ENCODE data around the gene ATP8B3. TPM values are rescaled to one million over a fixed set of nuclear protein-coding genes. Genes with fewer than 3 reads are reported as not detected.
A peak's percentile ranks its signal among the peaks of the same experiment; 100 is the strongest.

The ATP8B3 gene
- total and polyA plus RNA-seq, 10 donors = 1.9 to 10.1 (median 5.6) TPM

DNA sequence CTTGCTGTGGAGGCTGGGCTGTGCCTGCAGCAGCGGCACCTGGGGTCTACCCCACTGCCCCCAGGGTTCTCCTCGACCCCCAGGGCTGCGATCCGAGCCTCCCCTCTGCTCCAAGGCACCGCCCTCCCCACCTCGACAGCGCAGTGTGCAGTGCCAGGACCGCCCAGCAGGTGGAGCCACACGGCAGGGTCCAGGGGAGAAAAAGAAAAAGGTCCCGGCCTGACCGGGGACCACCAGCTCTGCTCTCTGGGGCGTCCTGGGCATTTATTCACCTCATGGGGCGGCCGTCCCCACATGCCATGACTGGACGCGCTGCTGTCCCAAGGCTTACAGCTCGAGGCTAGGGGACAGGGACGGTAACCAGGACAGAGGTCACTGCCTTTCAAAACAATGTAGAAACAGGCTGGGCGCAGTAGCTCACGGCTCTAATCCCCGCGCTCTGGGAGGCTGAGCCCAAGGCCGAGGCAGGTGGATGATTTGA, 25.6 kb upstream of the ATP8B3 start:
- WGBS, 5 donors = 39 to 54% (median 44%) methylated on average over 16 to 23 of the region's 23 CpGs
- peak overlapping the region in 2 of 8 donors; percentile 6 to 35 for H3K4me3 ChIP-seq
- peaks cover 0 to 67% (median 0%) of the 10 kb centered on the region in 6 donors for H3K36me3 ChIP-seq
- H3K4me1 ChIP-seq = peaks cover 52 to 100% (median 96%) of the 10 kb centered on the region in 6 donors
- intact Hi-C loops (cut with DNase I; ENCODE audit: low total_unique reads) = no loop called here
- DNase-seq = no peak
- H3K9me3 ChIP-seq = no peaks in the 10 kb centered on the region
- H3K27ac ChIP-seq = peak overlapping the region in 7 of 8 donors; percentile 20 to 100 (median 78)
- TF ChIP-seq, protein P1, sequence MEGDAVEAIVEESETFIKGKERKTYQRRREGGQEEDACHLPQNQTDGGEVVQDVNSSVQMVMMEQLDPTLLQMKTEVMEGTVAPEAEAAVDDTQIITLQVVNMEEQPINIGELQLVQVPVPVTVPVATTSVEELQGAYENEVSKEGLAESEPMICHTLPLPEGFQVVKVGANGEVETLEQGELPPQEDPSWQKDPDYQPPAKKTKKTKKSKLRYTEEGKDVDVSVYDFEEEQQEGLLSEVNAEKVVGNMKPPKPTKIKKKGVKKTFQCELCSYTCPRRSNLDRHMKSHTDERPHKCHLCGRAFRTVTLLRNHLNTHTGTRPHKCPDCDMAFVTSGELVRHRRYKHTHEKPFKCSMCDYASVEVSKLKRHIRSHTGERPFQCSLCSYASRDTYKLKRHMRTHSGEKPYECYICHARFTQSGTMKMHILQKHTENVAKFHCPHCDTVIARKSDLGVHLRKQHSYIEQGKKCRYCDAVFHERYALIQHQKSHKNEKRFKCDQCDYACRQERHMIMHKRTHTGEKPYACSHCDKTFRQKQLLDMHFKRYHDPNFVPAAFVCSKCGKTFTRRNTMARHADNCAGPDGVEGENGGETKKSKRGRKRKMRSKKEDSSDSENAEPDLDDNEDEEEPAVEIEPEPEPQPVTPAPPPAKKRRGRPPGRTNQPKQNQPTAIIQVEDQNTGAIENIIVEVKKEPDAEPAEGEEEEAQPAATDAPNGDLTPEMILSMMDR (IDR thresholded peaks at IDR 0.05 in 8 of 11, conservative IDR thresholded peaks at IDR 0.05 in 3 of 11) = peak; percentile 72 to 96 (median 92)
- TF ChIP-seq POLR2AphosphoS5 (IDR thresholded peaks at IDR 0.05) = peak in 2 of 3 donors; percentile 65 to 74
- TF ChIP-seq POLR2A (IDR thresholded peaks at IDR 0.05) = no peak
- no peaks in the 10 kb centered on the region for H3K27me3 ChIP-seq (replicated peaks in 1 of 7)

DNA sequence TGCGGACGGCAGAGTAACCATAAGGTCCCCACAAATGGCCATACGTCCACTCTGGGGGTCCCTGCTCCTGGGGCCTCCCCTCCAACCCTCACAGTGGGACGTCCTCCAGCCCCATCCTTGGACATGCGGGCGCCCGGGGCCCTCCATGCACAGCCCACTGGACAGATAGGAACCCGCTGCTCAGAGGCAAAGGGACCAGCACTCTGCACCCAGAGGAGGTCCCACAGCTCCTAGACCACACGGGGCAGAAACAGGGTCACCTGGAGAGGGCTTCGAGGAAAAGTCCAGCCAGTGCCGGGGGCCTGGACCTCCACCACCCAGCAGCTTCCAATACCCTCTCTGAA, 25.1 kb upstream of the ATP8B3 start:
- Histone ChIP-seq H3K27ac (peak overlapping the region in 5 of 8 donors; percentile 20 to 100 (median 99)), H3K9me3 (no peaks in the 10 kb centered on the region), H3K36me3 (peaks cover 0 to 66% (median 1%) of the 10 kb centered on the region in 6 donors), H3K27me3 (replicated peaks in 1 of 7) (no peaks in the 10 kb centered on the region), H3K4me1 (peaks cover 48 to 100% (median 93%) of the 10 kb centered on the region in 6 donors), H3K4me3 (peak overlapping the region in 1 of 8 donors; percentile 35)
- no peak for TF ChIP-seq POLR2AphosphoS5 (IDR thresholded peaks at IDR 0.05)
- TF ChIP-seq POLR2A (IDR thresholded peaks at IDR 0.05) = no peak
- TF ChIP-seq, protein P1 (IDR thresholded peaks at IDR 0.05 in 8 of 11, conservative IDR thresholded peaks at IDR 0.05 in 3 of 11) = no peak
- 73 to 81% (median 76%) methylated on average over 11 of the region's 11 CpGs; no CpG with 5 or more reads in 1 of the 5 donors for WGBS, 5 donors
- no peak for DNase-seq
- intact Hi-C loops (cut with DNase I; ENCODE audit: low total_unique reads) = no loop called here

DNA sequence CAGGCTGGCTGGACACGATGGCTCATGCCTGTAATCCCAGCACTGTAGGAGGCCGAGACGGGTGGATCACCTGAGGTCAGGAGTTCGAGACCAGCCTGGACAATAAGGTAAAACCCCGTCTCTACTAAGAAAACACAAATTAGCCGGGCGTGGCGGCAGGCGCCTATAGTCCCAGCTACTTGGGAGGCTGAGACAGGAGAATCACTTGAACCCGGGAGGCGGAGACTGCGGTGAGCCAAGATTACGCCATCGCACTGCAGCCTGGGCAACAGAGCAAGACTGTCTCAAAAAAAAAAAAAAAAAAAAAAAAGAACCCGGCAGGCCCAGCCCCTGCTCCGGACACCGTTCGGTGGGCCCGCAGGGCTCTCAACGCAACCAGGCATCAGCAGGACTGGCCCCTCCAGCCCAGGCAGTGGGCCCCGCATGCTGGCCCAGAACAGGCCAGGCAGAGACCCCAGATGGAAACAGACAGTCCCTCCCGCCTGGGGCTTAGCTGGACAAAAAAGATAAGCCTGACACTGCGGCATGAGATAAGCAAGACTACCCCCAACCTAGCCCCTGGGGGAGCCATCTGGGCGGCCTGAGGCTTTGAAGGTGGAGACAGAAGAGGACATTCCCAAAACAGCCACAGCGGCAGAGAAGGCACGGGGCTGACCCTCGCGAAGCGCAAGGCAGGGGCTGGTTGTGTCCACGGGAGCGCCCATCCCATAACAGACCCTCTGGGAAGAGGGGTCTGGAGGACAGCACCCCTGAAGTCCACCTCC, 24.6 kb upstream of the ATP8B3 start:
- Histone ChIP-seq H3K27me3 (replicated peaks in 1 of 7) (no peaks in the 10 kb centered on the region), H3K9me3 (no peaks in the 10 kb centered on the region), H3K4me1 (peaks cover 46 to 100% (median 91%) of the 10 kb centered on the region in 6 donors), H3K4me3 (no peak overlapping the region), H3K27ac (peak overlapping the region in 5 of 8 donors; percentile 79 to 100 (median 99)), H3K36me3 (peaks cover 0 to 69% (median 2%) of the 10 kb centered on the region in 6 donors)
- TF ChIP-seq, protein P1 (IDR thresholded peaks at IDR 0.05 in 8 of 11, conservative IDR thresholded peaks at IDR 0.05 in 3 of 11) = no peak
- TF ChIP-seq POLR2AphosphoS5 (IDR thresholded peaks at IDR 0.05) = no peak
- TF ChIP-seq POLR2A (IDR thresholded peaks at IDR 0.05) = no peak
- 84 to 94% (median 91%) methylated on average over 27 to 31 of the region's 31 CpGs for WGBS, 5 donors
- no peak for DNase-seq
- intact Hi-C loops (cut with DNase I; ENCODE audit: low total_unique reads) = no loop called here

DNA sequence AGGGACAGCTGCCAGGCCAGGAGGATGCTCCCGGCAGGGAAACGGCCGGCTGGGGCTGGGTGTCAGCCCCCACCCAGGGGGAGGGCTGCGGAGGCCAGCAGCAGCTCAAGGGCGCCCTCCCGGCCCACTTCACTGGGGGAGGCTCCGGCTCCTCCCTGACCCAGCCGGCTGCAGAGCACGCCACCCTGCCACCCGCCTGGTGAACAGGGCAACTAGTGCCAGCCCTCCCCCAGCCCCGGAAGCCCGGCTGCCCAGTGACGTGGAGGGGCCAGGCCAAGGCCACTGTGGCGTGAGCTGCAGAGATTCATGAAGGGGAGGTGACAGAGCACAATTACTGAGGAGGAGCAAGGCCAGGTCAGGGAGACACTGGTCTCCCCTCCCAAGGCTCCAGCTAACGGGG, 21.5 kb upstream of the ATP8B3 start:
- intact Hi-C loops (cut with DNase I; ENCODE audit: low total_unique reads) = no loop called here
- no peaks in the 10 kb centered on the region for H3K9me3 ChIP-seq
- no peaks in the 10 kb centered on the region for H3K27me3 ChIP-seq (replicated peaks in 1 of 7)
- peaks cover 0 to 80% (median 13%) of the 10 kb centered on the region in 6 donors for H3K36me3 ChIP-seq
- peak overlapping the region; percentile 55 to 100 (median 79) for H3K27ac ChIP-seq
- peaks cover 25 to 97% (median 67%) of the 10 kb centered on the region in 6 donors for H3K4me1 ChIP-seq
- WGBS, 5 donors = 55 to 78% (median 66%) methylated on average over 3 to 15 of the region's 15 CpGs
- TF ChIP-seq, protein P1 (IDR thresholded peaks at IDR 0.05 in 8 of 11, conservative IDR thresholded peaks at IDR 0.05 in 3 of 11) = no peak
- TF ChIP-seq POLR2AphosphoS5 (IDR thresholded peaks at IDR 0.05) (peak; percentile 82 to 93 (median 91)), POLR2A (IDR thresholded peaks at IDR 0.05) (no peak)
- DNase-seq = peak; percentile 88
- peak overlapping the region in 1 of 8 donors; percentile 28 for H3K4me3 ChIP-seq

All from spleen (tissue), 11 donors.